ENCODE data around the gene NPIPA1. TPM values are rescaled to one million over a fixed set of nuclear protein-coding genes. Genes with fewer than 3 reads are reported as not detected.
"Not testable (repeated sequence)": the region's sequence is repeated elsewhere in the genome, so short reads cannot be mapped to it uniquely, and the experiment has no call there.

NPIPA1 gene
- total and polyA plus RNA-seq, 2 of the 13 experiments (the other 11 are each of a cell fraction or from before 2014, with no cell fraction given) = 75.9 to 183 TPM

DNA sequence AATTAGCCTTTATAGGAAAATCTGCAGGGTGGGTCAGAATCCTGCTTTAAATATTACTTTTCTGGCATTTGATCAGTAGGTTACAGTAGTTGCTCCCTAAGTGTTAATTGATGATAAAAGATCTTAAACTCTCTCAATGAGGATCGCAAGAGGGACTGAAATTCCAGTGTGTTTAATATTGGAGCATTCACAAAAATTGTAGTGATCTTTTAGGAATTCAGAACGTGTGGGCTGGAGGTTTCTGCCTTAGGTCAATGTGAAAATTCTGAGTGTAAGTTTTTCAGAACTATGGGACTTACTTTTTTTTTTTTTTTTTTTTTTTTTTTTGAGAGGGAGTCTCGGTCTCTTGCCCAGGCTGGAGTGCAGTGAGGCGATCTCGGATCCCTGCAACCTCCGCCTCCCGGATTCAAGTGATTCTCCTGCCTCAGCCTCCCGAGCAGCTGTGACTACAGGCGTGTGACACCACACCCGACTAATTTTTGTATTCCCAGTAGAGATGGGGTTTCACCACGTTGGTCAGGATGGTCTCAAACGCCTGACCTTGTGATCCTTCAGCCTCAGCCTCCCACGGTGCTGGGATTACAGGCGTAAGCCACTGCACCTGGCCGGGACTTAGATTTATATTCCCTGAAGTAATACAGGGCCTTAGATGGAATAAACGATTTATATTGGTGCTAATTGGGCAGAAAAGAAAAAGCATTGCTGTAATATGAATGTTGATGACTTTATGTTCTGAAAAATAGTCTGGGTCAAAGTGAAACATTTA is 39.9 kb downstream of the NPIPA1 start:
- peaks cover 68% of the 10 kb centered on the region for H3K79me2 ChIP-seq (ENCODE audit: insufficient read depth, low read length)
- H3K9me3 ChIP-seq (ENCODE audit: low read length); BruUV-seq (replicated peaks); H2AFZ ChIP-seq (ENCODE audit: low read length); H3K9ac ChIP-seq (ENCODE audit: insufficient read depth, low read depth, low read length); FAIRE-seq; H3K36me3 ChIP-seq (replicated peaks in 1 of 2; ENCODE audit: control insufficient read depth in 1 of 2, insufficient read depth in 2 of 2, low read length in 2 of 2); in situ Hi-C loops (cut with HindIII; ENCODE audit: extremely low pct_ligation_motif_present, low pct_unique_long_range_greater_than_20kb); intact Hi-C loops (cut with micrococcal nuclease; ENCODE audit: unreplicated experiment); DNase-seq (ENCODE audit: low spot score); ATAC-seq; H3K27me3 ChIP-seq (ENCODE audit: control insufficient read depth in 1 of 2, insufficient read depth in 2 of 2, low read length in 2 of 2); POLR2A ChIA-PET; CTCF ChIA-PET (ENCODE audit: low intra/inter-chr PET ratio, low total read pairs); H3K27ac ChIP-seq (ENCODE audit: extremely low read length, insufficient read depth, low read length): not testable (repeated sequence)
- WGBS (ENCODE audit: low lambda C conversion rate) = 50% methylated on average over 16 of the region's 16 CpGs
- peaks cover 64% of the 10 kb centered on the region for H3K4me1 ChIP-seq (ENCODE audit: insufficient read depth, low read length)
- peak overlapping the region; percentile 34 to 99 (median 80); a peak in 4 of 6 replicates for H3K4me3 ChIP-seq (replicated peaks in 1 of 3; ENCODE audit: insufficient read depth in 1 of 3, low read depth in 2 of 3, low read length in 3 of 3)
- TF ChIP-seq, protein P1, sequence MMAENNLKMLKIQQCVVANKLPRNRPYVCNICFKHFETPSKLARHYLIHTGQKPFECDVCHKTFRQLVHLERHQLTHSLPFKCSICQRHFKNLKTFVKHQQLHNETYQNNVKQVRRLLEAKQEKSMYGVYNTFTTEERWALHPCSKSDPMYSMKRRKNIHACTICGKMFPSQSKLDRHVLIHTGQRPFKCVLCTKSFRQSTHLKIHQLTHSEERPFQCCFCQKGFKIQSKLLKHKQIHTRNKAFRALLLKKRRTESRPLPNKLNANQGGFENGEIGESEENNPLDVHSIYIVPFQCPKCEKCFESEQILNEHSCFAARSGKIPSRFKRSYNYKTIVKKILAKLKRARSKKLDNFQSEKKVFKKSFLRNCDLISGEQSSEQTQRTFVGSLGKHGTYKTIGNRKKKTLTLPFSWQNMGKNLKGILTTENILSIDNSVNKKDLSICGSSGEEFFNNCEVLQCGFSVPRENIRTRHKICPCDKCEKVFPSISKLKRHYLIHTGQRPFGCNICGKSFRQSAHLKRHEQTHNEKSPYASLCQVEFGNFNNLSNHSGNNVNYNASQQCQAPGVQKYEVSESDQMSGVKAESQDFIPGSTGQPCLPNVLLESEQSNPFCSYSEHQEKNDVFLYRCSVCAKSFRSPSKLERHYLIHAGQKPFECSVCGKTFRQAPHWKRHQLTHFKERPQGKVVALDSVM (CRISPR knock-in tag; IDR thresholded peaks at IDR 0.05) = 0 out of 2 replicates have a peak, but pooled peaks have one; percentile 55
- H3K4me2 ChIP-seq (ENCODE audit: low read depth, low read length) = peak overlapping the region; percentile 95
- peaks cover 31% of the 10 kb centered on the region for H4K20me1 ChIP-seq (ENCODE audit: insufficient read depth, low read length)

DNA sequence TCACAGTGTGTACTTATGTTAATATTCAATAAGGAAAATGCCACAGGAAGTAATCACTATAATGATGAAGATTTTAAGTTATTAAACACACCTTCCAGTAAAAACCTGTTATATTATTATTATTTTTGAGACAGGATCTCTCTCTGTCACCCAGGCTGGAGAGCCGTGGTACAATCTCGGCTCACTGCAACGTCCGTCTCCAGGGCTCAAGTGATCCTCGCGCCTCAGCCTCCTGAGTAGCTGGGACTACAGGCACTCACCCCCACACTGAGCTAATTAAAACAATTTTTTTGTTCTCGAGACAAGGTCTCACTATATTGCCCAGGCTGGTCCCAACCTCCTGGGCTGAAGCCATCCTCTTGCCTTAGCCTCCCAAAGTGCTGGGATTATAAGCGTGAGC is 41.0 kb downstream of the NPIPA1 start:
- WGBS (ENCODE audit: low lambda C conversion rate) = 84% methylated on average over 8 of the region's 8 CpGs
- CTCF ChIA-PET (ENCODE audit: low intra/inter-chr PET ratio, low total read pairs); H3K9me3 ChIP-seq (ENCODE audit: low read length); in situ Hi-C loops (cut with HindIII; ENCODE audit: extremely low pct_ligation_motif_present, low pct_unique_long_range_greater_than_20kb); H3K36me3 ChIP-seq (replicated peaks in 1 of 2; ENCODE audit: control insufficient read depth in 1 of 2, insufficient read depth in 2 of 2, low read length in 2 of 2); ATAC-seq; FAIRE-seq; BruUV-seq (replicated peaks); intact Hi-C loops (cut with micrococcal nuclease; ENCODE audit: unreplicated experiment); H2AFZ ChIP-seq (ENCODE audit: low read length); H3K9ac ChIP-seq (ENCODE audit: insufficient read depth, low read depth, low read length); H3K27me3 ChIP-seq (ENCODE audit: control insufficient read depth in 1 of 2, insufficient read depth in 2 of 2, low read length in 2 of 2); POLR2A ChIA-PET; DNase-seq (ENCODE audit: low spot score): not testable (repeated sequence)
- H4K20me1 ChIP-seq (ENCODE audit: insufficient read depth, low read length) = peaks cover 32% of the 10 kb centered on the region
- H3K4me1 ChIP-seq (ENCODE audit: insufficient read depth, low read length) = peaks cover 71% of the 10 kb centered on the region
- H3K27ac ChIP-seq (ENCODE audit: extremely low read length, insufficient read depth, low read length) = peak overlapping the region; percentile 67
- H3K79me2 ChIP-seq (ENCODE audit: insufficient read depth, low read length) = peaks cover 77% of the 10 kb centered on the region
- peak overlapping the region; percentile 80 for H3K4me2 ChIP-seq (ENCODE audit: low read depth, low read length)
- TF ChIP-seq ZNF547 (CRISPR knock-in tag; IDR thresholded peaks at IDR 0.05) (0 out of 2 replicates have a peak, but pooled peaks have one; percentile 0), ZNF121 (CRISPR knock-in tag; IDR thresholded peaks at IDR 0.05) (peak; percentile 26; the same call in 1 of the 2 replicates)
- H3K4me3 ChIP-seq (replicated peaks in 1 of 3; ENCODE audit: insufficient read depth in 1 of 3, low read depth in 2 of 3, low read length in 3 of 3) = peak overlapping the region in 1 of 3 experiments; percentile 18; a peak in 2 of 6 replicates
